B cell (primary cell): ENCODE data around the gene NIPAL3. TPM values are rescaled to one million over a fixed set of nuclear protein-coding genes. Genes with fewer than 3 reads are reported as not detected.

Source experiments
- ATAC-seq: fragments of 200-7000 bp; cut with Tn5 transposase; one replicate; pipeline ENCODE4 v1.10.0; 2021; ENCODE audit warnings: low read depth, mild to moderate bottlenecking, moderate number of reproducible peaks, moderate library complexity
- CTCF ChIA-PET: fragments of 350-600 bp; sonication (Branson Sonifier 250); formaldehyde crosslinking; loops from one replicate; lab custom pipeline; 2021; ENCODE audit warnings: antibody characterized with exemption, inconsistent platforms; lab: Charles Lee
- POLR2A ChIA-PET: fragments of 350-600 bp; sonication (Branson Sonifier 250); formaldehyde crosslinking; loops from one replicate; lab custom pipeline; 2021; ENCODE audit warnings: antibody characterized with exemption; lab: Charles Lee
- DNase-seq: peaks from one replicate; pipeline ENCODE4 v3.0.0; 2013
- H2AFZ ChIP-seq: 2 replicates; pipeline ENCODE4 v1.6.1; 2012; ENCODE audit warnings: mild to moderate bottlenecking, low read depth, low read length; ENCODE audit not compliant: insufficient read depth, poor library complexity, severe bottlenecking
- H3K27ac ChIP-seq, 2 donors: 1 replicate in 1 of 2; 2 replicates in 1 of 2; pipeline ENCODE4 v1.5.1; 2012 to 2013; ENCODE audit warnings: low read length in 2 of 2, mild to moderate bottlenecking in 2 of 2, moderate library complexity in 1 of 2
- H3K27me3 ChIP-seq, 4 experiments: fragments of 200-600 bp in 1 of 4; sonication (generic) in 1 of 4; replicated peaks in 1 of 4; 1 replicate in 2 of 4; 2 replicates in 2 of 4; pipeline versions ENCODE4 v1.6.1 to v1.7.0; 2013 to 2016; ENCODE audit warnings: low read length in 3 of 4, mild to moderate bottlenecking in 2 of 4, mixed read lengths in 1 of 4, moderate library complexity in 1 of 4; ENCODE audit not compliant: insufficient read depth in 4 of 4, control insufficient read depth in 3 of 4; ENCODE audit errors: control extremely low read depth in 1 of 4
- H3K36me3 ChIP-seq, 2 experiments: replicated peaks in 1 of 2; 1 replicate in 1 of 2; 2 replicates in 1 of 2; pipeline versions ENCODE4 v1.6.1 to v1.7.1; 2013; ENCODE audit warnings: low read length in 1 of 2; ENCODE audit not compliant: insufficient read depth in 2 of 2, control insufficient read depth in 1 of 2; ENCODE audit errors: control extremely low read depth in 1 of 2, extremely low read depth in 1 of 2
- H3K4me1 ChIP-seq, 2 donors: fragments of 200-600 bp in 1 of 2; sonication (generic) in 1 of 2; 1 replicate in 1 of 2; 2 replicates in 1 of 2; pipeline versions ENCODE4 v1.5.1 to v1.6.1; 2013 to 2017; ENCODE audit warnings: low read length in 2 of 2; ENCODE audit not compliant: control insufficient read depth in 2 of 2, insufficient read depth in 2 of 2
- H3K4me2 ChIP-seq: replicated peaks from 2 replicates; pipeline ENCODE3; 2012; ENCODE audit warnings: mild to moderate bottlenecking, low read depth, low read length; ENCODE audit not compliant: poor library complexity, severe bottlenecking
- H3K4me3 ChIP-seq, 5 experiments: fragments of 200-600 bp in 1 of 5; sonication (generic) in 1 of 5; 1 replicate in 3 of 5; 2 replicates in 2 of 5; pipeline versions ENCODE4 v1.5.1 to v1.7.0; 2011 to 2016; ENCODE audit warnings: low read length in 4 of 5, mild to moderate bottlenecking in 4 of 5, low read depth in 2 of 5, control low read depth in 1 of 5, moderate library complexity in 1 of 5; ENCODE audit not compliant: insufficient read depth in 1 of 5; ENCODE audit errors: control extremely low read depth in 1 of 5, extremely low read depth in 1 of 5
- H3K79me2 ChIP-seq: fragments of 200-600 bp; sonication (generic); one replicate; pipeline ENCODE4 v1.6.0; 2016; ENCODE audit warnings: low read length; ENCODE audit not compliant: control insufficient read depth, insufficient read depth
- H3K9ac ChIP-seq: fragments of 200-600 bp; sonication (generic); 2 replicates; pipeline ENCODE4 v1.6.1; 2017; ENCODE audit warnings: mild to moderate bottlenecking, low read length, moderate library complexity
- H3K9me3 ChIP-seq, 3 donors: one replicate each; pipeline versions ENCODE4 v1.6.1 to v1.7.1; 2013; ENCODE audit warnings: low read length in 2 of 3; ENCODE audit not compliant: control insufficient read depth in 2 of 3, insufficient read depth in 1 of 3; ENCODE audit errors: control extremely low read depth in 1 of 3
- H4K20me1 ChIP-seq: 2 replicates; pipeline ENCODE4 v1.6.0; 2012; ENCODE audit warnings: mild to moderate bottlenecking, low read length; ENCODE audit not compliant: insufficient read depth, control insufficient read depth, poor library complexity, severe bottlenecking
- H3K27ac Mint-ChIP-seq: one replicate; pipeline ENCODE4 v1.8.0; 2021; ENCODE audit warnings: mixed read lengths
- H3K27me3 Mint-ChIP-seq: one replicate; pipeline ENCODE4 v1.8.0; 2021; ENCODE audit warnings: mixed read lengths
- H3K4me1 Mint-ChIP-seq: one replicate; pipeline ENCODE4 v1.8.0; 2021; ENCODE audit warnings: mixed read lengths
- H3K4me3 Mint-ChIP-seq: one replicate; pipeline ENCODE4 v1.8.0; 2021; ENCODE audit warnings: mixed read lengths
- H3K9me3 Mint-ChIP-seq: one replicate; pipeline ENCODE4 v1.8.0; 2022; ENCODE audit warnings: mixed read lengths; ENCODE audit not compliant: insufficient read depth
- EZH2 ChIP-seq: IDR thresholded peaks from 2 replicates; pipeline ENCODE4 v1.6.1; 2012; ENCODE audit warnings: borderline replicate concordance, low read depth, mild to moderate bottlenecking, moderate library complexity, low read length; ENCODE audit not compliant: insufficient read depth, poor library complexity, severe bottlenecking
- whole genome bisulfite sequencing: methylation state at CpG from one replicate; pipeline ENCODE4 v1.1.5; 2013; ENCODE audit warnings: missing lambda C conversion rate; ENCODE audit not compliant: insufficient coverage; 5-methylcytosine and 5-hydroxymethylcytosine counted together
- intact Hi-C: fragments of 100-400 bp; cut with micrococcal nuclease; formaldehyde crosslinking; loops from one replicate; pipeline ENCODE4 v1.10.0; 2022
- polyA plus RNA-seq: library from polyadenylated mRNA; depleted of rRNA; stranded (reverse); fragments of >200 nt; gene quantifications from 2 replicates; pipeline ENCODE4 v1.2.3, GENCODE V29; 2012
- total RNA-seq, 2 donors: library from RNA; stranded (reverse); fragments of 120-200 nt in 1 of 2; gene quantifications; 1 replicate in 1 of 2; 2 replicates in 1 of 2; pipeline versions ENCODE4 v1.2.3 to v1.2.4, GENCODE V29; 2013 to 2022
- TF ChIP-seq, protein P1 (sequence below): fragments of 200-600 bp; IDR thresholded peaks from one replicate; pipeline ENCODE4 v1.8.0; 2022; ENCODE audit warnings: antibody characterized with exemption, mild to moderate bottlenecking

NIPAL3 gene
- total and polyA plus RNA-seq, 2 donors (not counting 1 experiment from before 2014, with no cell fraction given), result 23.8 to 31.6 TPM

DNA sequence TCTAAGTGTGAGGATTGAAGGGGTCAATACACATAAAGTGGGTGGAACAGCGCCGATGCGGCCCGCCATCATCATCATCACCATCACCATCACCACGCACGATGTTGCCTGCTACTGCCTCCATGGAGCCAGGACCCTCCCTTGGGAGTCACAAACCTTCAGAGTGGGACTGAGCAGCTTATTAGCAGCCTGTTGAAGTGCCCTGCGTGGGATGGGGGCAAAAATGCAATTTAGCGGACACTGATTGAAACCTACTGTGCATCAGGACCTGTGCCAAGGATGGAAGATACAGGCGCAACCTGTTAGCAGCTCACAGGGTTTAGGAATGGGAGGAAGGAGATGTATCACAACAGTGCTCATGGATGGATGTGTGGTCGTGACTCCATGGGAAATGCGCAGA, 28.7 kb upstream of the NIPAL3 start:
- POLR2A ChIA-PET, result no interaction called here
- H4K20me1 ChIP-seq, result no peaks in the 10 kb centered on the region
- no peak overlapping the region for H3K4me3 Mint-ChIP-seq

DNA sequence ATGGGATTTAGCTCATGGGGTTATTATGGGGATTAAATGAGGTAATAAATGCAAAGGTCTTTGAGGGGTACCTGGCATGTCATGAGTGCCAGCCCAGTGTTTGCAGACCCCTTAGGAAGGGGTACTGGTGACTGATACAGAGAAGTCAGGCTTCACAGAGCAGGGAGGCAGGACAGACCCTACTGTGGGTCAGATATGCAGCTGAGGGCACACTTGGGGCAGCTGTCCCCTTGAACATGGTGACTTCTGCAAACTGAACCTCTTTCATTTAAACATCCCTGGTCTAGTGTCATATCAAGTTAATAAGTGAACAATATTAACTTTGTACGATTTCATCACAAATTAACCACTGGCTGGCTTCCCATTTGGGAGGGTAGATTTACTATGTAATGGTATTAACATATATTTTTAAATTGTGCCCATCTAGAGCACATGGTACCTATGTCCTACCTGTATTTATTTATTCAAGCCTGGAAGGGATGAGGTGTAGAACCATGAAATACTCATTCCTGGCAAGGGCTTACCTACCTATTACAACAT, 27.9 kb upstream of the NIPAL3 start:
- Histone ChIP-seq H3K79me2 (no peaks in the 10 kb centered on the region), H3K27me3 (no peaks in the 10 kb centered on the region), H3K27ac (no peak overlapping the region), H3K4me2 (no peak overlapping the region), H2AFZ (no peak overlapping the region), H3K4me1 (peaks cover 27 to 48% of the 10 kb centered on the region in 2 donors), H3K9me3 (no peaks in the 10 kb centered on the region), H4K20me1 (no peaks in the 10 kb centered on the region), H3K9ac (no peak overlapping the region), H3K4me3 (no peak overlapping the region), H3K36me3 (no peaks in the 10 kb centered on the region)
- DNase-seq (no peak), ATAC-seq (no peak)
- POLR2A ChIA-PET, result no interaction called here
- TF ChIP-seq, protein P1, sequence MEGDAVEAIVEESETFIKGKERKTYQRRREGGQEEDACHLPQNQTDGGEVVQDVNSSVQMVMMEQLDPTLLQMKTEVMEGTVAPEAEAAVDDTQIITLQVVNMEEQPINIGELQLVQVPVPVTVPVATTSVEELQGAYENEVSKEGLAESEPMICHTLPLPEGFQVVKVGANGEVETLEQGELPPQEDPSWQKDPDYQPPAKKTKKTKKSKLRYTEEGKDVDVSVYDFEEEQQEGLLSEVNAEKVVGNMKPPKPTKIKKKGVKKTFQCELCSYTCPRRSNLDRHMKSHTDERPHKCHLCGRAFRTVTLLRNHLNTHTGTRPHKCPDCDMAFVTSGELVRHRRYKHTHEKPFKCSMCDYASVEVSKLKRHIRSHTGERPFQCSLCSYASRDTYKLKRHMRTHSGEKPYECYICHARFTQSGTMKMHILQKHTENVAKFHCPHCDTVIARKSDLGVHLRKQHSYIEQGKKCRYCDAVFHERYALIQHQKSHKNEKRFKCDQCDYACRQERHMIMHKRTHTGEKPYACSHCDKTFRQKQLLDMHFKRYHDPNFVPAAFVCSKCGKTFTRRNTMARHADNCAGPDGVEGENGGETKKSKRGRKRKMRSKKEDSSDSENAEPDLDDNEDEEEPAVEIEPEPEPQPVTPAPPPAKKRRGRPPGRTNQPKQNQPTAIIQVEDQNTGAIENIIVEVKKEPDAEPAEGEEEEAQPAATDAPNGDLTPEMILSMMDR, result no peak
- no peak for TF ChIP-seq EZH2
- H3K27me3 Mint-ChIP-seq, result no peaks in the 10 kb centered on the region
- H3K4me3 Mint-ChIP-seq, result no peak overlapping the region
- peaks cover 44% of the 10 kb centered on the region for H3K4me1 Mint-ChIP-seq
- CTCF ChIA-PET, result interaction anchor here (1.0 to 8.0 kb wide), 7 partner anchors 179 to 240 kb away, joined by 3 to 98 read pairs (median 3); no protein-coding TSS in a partner anchor
- no CpG with 5 or more reads among the region's 1 CpG for WGBS
- intact Hi-C loops, result no loop called here
- H3K9me3 Mint-ChIP-seq, result no peaks in the 10 kb centered on the region
- no peak overlapping the region for H3K27ac Mint-ChIP-seq

More for the DNA sequence above, 28.7 kb upstream of the NIPAL3 start:
- H3K9me3 ChIP-seq, result no peaks in the 10 kb centered on the region
- H3K4me1 ChIP-seq, result peaks cover 19 to 40% of the 10 kb centered on the region in 2 donors
- no peak overlapping the region for H3K27ac ChIP-seq
- Mint-ChIP-seq H3K27me3 (no peaks in the 10 kb centered on the region), H3K4me1 (peaks cover 36% of the 10 kb centered on the region), H3K27ac (no peak overlapping the region), H3K9me3 (no peaks in the 10 kb centered on the region)
- no peak overlapping the region for H3K4me3 ChIP-seq
- WGBS, result 94% methylated on average over 11 of the region's 11 CpGs
- intact Hi-C loops, result no loop called here
- peaks cover 0 to 2% of the 10 kb centered on the region in 2 experiments for H3K36me3 ChIP-seq
- no peak overlapping the region for H3K9ac ChIP-seq
- no peak for ATAC-seq
- H3K79me2 ChIP-seq, result no peaks in the 10 kb centered on the region
- no peak for DNase-seq
- no peaks in the 10 kb centered on the region for H3K27me3 ChIP-seq
- TF ChIP-seq, protein P1, result no peak
- no peak for TF ChIP-seq EZH2
- H2AFZ ChIP-seq, result no peak overlapping the region
- no peak overlapping the region for H3K4me2 ChIP-seq
- CTCF ChIA-PET, result interaction anchor here (1.0 to 8.0 kb wide), 5 partner anchors 183 to 239 kb away, joined by 3 to 98 read pairs (median 3); no protein-coding TSS in a partner anchor
